22Rv1 (cell line): ENCODE results near the gene IGHMBP2.

Experiments used
- CTCF ChIP-seq: fragments of 450-650 bp; IDR thresholded peaks from 2 replicates; pipeline ENCODE4 v1.5.1; 2017; ENCODE audit warnings: mild to moderate bottlenecking
- ZFX ChIP-seq: fragments of 450-650 bp; IDR thresholded peaks from 2 replicates; pipeline ENCODE4 v1.6.1; 2017; ENCODE audit warnings: antibody characterized with exemption, borderline replicate concordance

DNA sequence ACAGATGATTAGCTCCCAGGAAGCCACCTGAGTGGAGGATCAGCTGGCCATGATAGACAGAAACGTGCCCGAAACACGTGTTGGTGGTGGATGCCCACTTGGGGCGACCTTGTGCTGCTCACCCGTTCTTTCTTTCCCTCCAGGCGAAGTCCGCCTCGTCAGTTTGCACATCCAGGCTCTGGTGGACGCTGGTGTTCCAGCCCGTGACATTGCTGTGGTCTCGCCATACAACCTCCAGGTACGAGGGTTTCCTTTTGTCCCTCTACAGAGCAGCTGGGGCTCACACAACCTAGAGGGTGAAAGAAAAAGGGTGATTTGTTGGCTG lies 30.6 kb downstream of the IGHMBP2 start:
- no peak for TF ChIP-seq CTCF
- no peak for TF ChIP-seq ZFX
